Measurements from ENCODE around the gene BOLA2. TPM values are rescaled to one million over a fixed set of nuclear protein-coding genes. Genes with fewer than 3 reads are reported as not detected.
"Not testable (repeated sequence)": the region's sequence is repeated elsewhere in the genome, so short reads cannot be mapped to it uniquely, and the experiment has no call there.

BOLA2 gene
- total RNA-seq, 2 donors from 2014 or later, result 9.3 to 11.0 TPM

DNA sequence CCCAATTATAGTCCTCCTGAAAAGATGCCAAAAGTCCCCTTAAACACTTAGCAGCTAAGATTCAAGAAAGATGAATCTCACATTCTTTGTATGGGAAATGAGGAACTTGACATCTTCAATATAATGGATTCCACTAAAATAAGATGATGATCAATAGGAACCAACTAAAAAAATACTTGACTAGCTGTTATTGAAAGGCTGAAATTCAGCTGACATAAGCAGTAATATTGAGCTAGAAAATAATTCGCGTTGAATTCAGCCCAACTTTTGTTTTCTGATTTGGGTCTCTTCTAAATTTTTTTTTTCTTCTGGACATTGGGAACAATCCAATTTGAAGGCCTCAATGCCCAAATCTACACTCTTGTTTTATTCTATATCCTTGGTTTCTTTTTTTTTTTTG is 30.6 kb downstream of the BOLA2 start:
- not testable (repeated sequence) for H3K9me3 ChIP-seq (ENCODE audit: control insufficient read depth, low read length, poor library complexity, severe bottlenecking); H3K27me3 Mint-ChIP-seq; H3K36me3 Mint-ChIP-seq (ENCODE audit: low read depth); ATAC-seq; H3K4me1 Mint-ChIP-seq; DNase-seq; H3K4me3 Mint-ChIP-seq; H3K27ac Mint-ChIP-seq

DNA sequence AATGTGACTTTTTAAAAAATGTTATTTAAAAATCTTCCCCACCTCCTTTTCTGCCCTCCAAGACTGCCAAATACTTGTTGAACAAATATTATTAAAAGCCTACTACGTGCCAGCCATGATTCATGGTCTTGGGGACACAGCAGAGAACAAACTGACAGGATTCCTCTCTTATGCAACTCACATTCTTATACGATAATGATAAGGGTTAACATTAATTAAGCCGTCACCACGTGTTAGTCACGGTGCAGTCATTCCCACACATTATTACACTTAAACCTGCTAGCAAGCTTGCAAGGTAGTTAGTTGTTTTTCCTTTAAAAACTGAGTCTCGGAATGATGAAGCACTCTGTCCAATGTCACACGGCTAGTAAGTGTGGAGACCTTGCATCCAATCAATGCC is 48.9 kb downstream of the BOLA2 start:
- ATAC-seq; H3K4me1 Mint-ChIP-seq; H3K27ac Mint-ChIP-seq; H3K36me3 Mint-ChIP-seq (ENCODE audit: low read depth); H3K27me3 Mint-ChIP-seq; DNase-seq; H3K9me3 ChIP-seq (ENCODE audit: control insufficient read depth, low read length, poor library complexity, severe bottlenecking); H3K4me3 Mint-ChIP-seq: not testable (repeated sequence)

Other genes starting within 250 kb of the BOLA2 start
- 1 to 10 TPM; 2.0 to 4.1 TPM for gene NPIPB11, start 47.6 kb downstream of the BOLA2 start, total RNA-seq
- 10 to 100 TPM; 29.7 to 31.9 TPM for gene SLX1B, start 182 bp upstream of the BOLA2 start, total RNA-seq
- 1 to 10 TPM; 1.0 to 1.7 TPM for gene SULT1A4, start 5.6 kb upstream of the BOLA2 start, total RNA-seq
- 100 to 1,000 TPM; 124 to 164 TPM for gene NPIPB12, start 52.1 kb upstream of the BOLA2 start, total RNA-seq
- gene SPN, start 208.9 kb upstream of the BOLA2 start, total RNA-seq, result 100 to 1,000 TPM; 122 to 147 TPM
- under 1 TPM; 0.72 to 0.96 TPM for gene QPRT, start 224.8 kb upstream of the BOLA2 start, total RNA-seq

All from T-helper 17 cell (primary cell).